ENCODE data around the gene DIS3L2.
"Not testable (repeated sequence)": the region's sequence is repeated elsewhere in the genome, so short reads cannot be mapped to it uniquely, and the experiment has no call there.

The DIS3L2 gene

DNA sequence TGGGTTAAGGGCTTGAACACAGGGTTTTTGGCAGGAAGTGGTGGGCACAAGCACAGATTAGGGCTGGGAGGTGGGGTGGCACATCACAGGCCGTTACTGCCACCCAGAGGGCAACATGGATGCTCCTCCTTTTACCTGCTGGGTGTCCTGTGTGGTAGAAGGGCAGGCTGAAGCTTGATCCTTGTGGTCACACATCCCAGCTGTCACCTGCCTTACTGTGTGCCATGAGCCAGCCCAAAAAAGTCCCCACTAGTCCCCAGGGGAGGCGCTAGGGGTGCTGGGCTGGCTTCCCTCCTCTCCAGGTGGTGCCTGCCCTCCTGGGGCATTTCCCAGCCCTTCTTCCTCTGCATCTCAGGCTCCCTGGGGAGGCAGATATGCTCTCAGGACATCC, 366.5 kb downstream of the DIS3L2 start:
- Histone ChIP-seq H3K4me1 (ENCODE audit: control insufficient read depth in 1 of 2, insufficient read depth in 2 of 2, low read length in 2 of 2) (peaks cover 0 to 3% of the 10 kb centered on the region in 2 donors), H3K27me3 (ENCODE audit: low read depth, low read length) (no peaks in the 10 kb centered on the region), H3K4me3 (ENCODE audit: low read depth in 1 of 2, low read length in 2 of 2) (no peak overlapping the region)

DNA sequence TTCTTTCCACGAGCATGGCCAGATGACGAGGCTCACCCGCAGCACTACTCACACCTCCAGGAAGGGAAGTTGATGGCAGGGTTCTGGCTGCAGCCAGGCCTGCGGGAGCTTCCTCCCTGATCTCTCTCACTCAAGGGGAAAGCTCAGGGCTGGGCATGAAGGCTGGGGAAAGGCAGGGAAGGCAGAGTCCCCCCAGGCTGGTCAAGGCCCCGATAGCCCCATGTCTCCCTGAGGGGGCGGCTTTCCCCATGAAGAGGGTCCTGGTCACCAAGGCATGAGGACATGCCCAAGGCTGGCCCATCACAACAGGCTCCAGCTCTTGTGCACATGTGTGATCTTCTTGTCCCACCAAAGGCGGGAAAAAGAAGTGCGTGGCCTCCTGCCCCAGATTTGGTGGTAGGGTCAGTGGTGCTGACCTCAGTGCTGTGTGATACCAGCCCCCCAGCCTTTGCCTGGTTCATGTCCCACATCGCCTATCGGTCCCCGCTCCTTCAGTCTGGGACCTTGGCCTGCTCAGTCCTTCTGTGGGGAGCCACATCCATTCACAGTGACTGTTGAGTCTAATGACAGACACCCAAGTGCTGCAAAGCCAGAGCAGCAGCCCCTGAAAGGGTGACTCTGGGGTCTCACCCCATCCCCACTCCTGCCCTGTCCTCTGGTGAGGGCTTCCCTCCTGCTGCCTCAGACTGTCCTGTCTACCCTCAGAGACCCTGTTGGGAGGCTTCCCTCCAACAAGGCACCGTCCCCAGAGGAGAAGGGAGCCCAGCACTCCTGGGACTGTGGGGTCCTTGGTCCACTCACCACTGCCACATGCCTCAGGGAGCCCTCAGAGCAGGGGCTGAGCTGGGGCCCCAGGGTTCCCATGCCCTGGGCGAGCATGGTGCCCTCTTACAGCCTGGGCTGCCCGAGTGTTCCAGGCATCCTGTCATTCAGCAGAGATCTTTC, 367.3 kb downstream of the DIS3L2 start:
- H3K4me3 ChIP-seq (ENCODE audit: low read depth in 1 of 2, low read length in 2 of 2), result no peak overlapping the region
- no peaks in the 10 kb centered on the region for H3K9me3 ChIP-seq (ENCODE audit: control insufficient read depth in 1 of 2, low read length in 2 of 2)
- H3K27ac ChIP-seq (ENCODE audit: low read length), result no peak overlapping the region
- H3K27me3 ChIP-seq (ENCODE audit: low read depth, low read length), result no peaks in the 10 kb centered on the region
- H3K36me3 ChIP-seq (ENCODE audit: control insufficient read depth in 1 of 2, insufficient read depth in 2 of 2, low read length in 2 of 2), result no peaks in the 10 kb centered on the region
- peaks cover 0 to 3% of the 10 kb centered on the region in 2 donors for H3K4me1 ChIP-seq (ENCODE audit: control insufficient read depth in 1 of 2, insufficient read depth in 2 of 2, low read length in 2 of 2)

More for the DNA sequence above, 366.5 kb downstream of the DIS3L2 start:
- Histone ChIP-seq H3K27ac (ENCODE audit: low read length) (no peak overlapping the region), H3K9me3 (ENCODE audit: control insufficient read depth in 1 of 2, low read length in 2 of 2) (no peaks in the 10 kb centered on the region), H3K36me3 (ENCODE audit: control insufficient read depth in 1 of 2, insufficient read depth in 2 of 2, low read length in 2 of 2) (no peaks in the 10 kb centered on the region)

DNA sequence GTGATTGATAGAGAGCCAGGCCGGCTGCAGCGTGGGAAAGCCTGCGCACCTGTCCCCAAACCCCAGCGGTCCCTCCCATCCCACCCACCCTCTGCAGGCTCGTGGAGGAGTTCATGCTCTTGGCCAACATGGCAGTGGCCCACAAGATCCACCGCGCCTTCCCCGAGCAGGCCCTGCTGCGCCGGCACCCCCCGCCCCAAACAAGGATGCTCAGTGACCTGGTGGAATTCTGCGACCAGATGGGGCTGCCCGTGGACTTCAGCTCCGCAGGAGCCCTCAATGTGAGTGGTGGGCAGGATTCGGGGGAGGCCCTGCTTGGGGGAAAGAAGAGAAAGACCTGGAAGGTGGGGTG, 368.2 kb downstream of the DIS3L2 start:
- Histone ChIP-seq H3K9me3 (ENCODE audit: control insufficient read depth in 1 of 2, low read length in 2 of 2) (no peaks in the 10 kb centered on the region), H3K4me3 (ENCODE audit: low read depth in 1 of 2, low read length in 2 of 2) (no peak overlapping the region), H3K36me3 (ENCODE audit: control insufficient read depth in 1 of 2, insufficient read depth in 2 of 2, low read length in 2 of 2) (peaks cover 0 to 7% of the 10 kb centered on the region in 2 donors), H3K27me3 (ENCODE audit: low read depth, low read length) (no peaks in the 10 kb centered on the region), H3K27ac (ENCODE audit: low read length) (no peak overlapping the region), H3K4me1 (ENCODE audit: control insufficient read depth in 1 of 2, insufficient read depth in 2 of 2, low read length in 2 of 2) (peaks cover 0 to 3% of the 10 kb centered on the region in 2 donors)

DNA sequence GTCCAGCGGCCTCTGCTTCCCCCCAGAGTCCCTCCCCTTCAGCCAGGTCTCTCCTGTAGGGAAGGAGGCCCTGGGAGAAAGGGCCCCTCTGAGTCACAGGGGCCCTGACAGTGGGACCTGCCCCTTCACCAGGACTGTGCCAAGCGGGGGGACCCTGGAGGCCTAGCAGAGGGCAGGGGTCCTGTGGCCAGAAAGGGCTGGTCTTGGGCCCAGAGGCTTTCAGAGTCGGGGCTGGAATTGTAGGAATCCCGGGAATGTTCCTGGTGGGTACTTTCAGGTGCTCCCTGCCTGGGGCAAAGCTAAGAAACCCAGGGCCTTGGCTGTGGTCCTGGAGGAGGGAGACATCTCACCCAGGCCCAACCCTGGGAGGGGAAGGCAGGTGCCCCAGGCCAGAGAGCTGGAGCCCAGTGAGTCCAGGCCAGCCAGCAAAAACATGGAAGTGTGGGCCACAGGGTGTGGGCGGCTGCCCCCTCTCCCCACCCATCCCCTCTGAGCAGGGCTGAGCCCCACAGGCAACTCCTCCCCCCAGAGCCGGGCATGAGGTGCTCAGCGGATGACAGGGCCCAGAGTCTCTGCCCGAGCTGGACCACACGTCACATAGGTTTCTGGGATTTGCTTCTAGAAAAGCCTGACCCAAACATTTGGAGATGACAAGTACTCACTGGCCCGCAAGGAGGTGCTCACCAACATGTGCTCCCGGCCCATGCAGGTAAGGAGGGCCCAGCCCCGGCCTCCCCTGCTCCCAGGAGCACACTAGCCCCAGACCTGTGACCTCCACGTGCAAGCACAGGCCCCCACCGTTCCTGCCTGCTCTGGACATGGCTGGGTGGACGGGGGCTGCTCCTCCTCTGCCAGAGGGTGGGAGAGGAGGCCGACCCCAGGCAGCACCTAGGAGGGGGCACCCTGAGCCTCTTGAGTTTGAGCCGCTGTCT, 368.8 kb downstream of the DIS3L2 start:
- H3K9me3 ChIP-seq (ENCODE audit: control insufficient read depth in 1 of 2, low read length in 2 of 2), result no peaks in the 10 kb centered on the region
- H3K36me3 ChIP-seq (ENCODE audit: control insufficient read depth in 1 of 2, insufficient read depth in 2 of 2, low read length in 2 of 2), result peaks cover 0 to 7% of the 10 kb centered on the region in 2 donors
- peaks cover 0 to 3% of the 10 kb centered on the region in 2 donors for H3K4me1 ChIP-seq (ENCODE audit: control insufficient read depth in 1 of 2, insufficient read depth in 2 of 2, low read length in 2 of 2)
- H3K4me3 ChIP-seq (ENCODE audit: low read depth in 1 of 2, low read length in 2 of 2), result no peak overlapping the region
- H3K27ac ChIP-seq (ENCODE audit: low read length), result no peak overlapping the region
- H3K27me3 ChIP-seq (ENCODE audit: low read depth, low read length), result no peaks in the 10 kb centered on the region

DNA sequence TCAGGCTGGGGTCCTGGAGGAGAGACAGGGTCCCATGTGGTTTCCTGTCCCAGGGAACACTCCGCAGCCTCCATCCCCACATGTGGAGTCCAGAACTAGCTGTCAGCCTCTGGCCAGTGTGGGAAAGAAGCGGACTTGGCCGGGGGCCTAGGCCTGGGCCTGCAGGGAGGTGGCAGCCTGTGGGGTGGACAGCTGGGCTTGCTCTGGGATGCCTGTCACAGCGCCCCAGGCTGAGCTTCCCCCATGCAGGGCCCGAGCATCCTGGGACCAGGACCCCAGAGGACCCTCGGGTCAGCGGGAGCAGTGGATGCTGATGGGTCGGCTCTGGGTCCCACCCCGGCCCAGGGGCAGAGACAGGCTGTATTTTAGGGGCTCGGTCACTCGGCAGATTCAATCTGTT, 369.5 kb downstream of the DIS3L2 start:
- H3K4me3 ChIP-seq (ENCODE audit: low read depth in 1 of 2, low read length in 2 of 2); H3K36me3 ChIP-seq (ENCODE audit: control insufficient read depth in 1 of 2, insufficient read depth in 2 of 2, low read length in 2 of 2); H3K27ac ChIP-seq (ENCODE audit: low read length); H3K27me3 ChIP-seq (ENCODE audit: low read depth, low read length); H3K9me3 ChIP-seq (ENCODE audit: control insufficient read depth in 1 of 2, low read length in 2 of 2); H3K4me1 ChIP-seq (ENCODE audit: control insufficient read depth in 1 of 2, insufficient read depth in 2 of 2, low read length in 2 of 2): not testable (repeated sequence)

DNA sequence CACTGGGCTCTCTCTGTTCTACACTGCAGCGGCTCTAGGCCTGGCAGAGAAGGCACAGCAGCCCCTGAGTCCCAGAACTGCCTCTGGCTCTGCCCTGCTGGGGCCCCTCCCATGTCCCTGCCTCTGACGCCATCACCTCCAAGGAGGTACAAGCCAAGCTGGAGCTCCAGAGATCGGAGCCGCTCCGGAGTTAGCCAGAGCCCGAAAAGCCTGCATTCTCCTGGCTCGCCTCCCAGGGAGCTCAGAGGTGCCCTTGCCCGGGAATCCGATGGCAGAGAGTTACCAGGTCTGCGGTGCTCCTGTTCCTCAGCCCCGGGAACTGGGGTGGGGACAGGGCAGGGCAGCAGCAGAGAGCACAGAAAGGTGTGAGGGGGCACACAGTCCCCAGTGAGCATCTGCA, 370.1 kb downstream of the DIS3L2 start:
- H3K4me1 ChIP-seq (ENCODE audit: control insufficient read depth in 1 of 2, insufficient read depth in 2 of 2, low read length in 2 of 2); H3K27me3 ChIP-seq (ENCODE audit: low read depth, low read length); H3K27ac ChIP-seq (ENCODE audit: low read length); H3K9me3 ChIP-seq (ENCODE audit: control insufficient read depth in 1 of 2, low read length in 2 of 2); H3K4me3 ChIP-seq (ENCODE audit: low read depth in 1 of 2, low read length in 2 of 2): not testable (repeated sequence)
- H3K36me3 ChIP-seq (ENCODE audit: control insufficient read depth in 1 of 2, insufficient read depth in 2 of 2, low read length in 2 of 2), result peaks cover 0 to 13% of the 10 kb centered on the region in 2 donors

DNA sequence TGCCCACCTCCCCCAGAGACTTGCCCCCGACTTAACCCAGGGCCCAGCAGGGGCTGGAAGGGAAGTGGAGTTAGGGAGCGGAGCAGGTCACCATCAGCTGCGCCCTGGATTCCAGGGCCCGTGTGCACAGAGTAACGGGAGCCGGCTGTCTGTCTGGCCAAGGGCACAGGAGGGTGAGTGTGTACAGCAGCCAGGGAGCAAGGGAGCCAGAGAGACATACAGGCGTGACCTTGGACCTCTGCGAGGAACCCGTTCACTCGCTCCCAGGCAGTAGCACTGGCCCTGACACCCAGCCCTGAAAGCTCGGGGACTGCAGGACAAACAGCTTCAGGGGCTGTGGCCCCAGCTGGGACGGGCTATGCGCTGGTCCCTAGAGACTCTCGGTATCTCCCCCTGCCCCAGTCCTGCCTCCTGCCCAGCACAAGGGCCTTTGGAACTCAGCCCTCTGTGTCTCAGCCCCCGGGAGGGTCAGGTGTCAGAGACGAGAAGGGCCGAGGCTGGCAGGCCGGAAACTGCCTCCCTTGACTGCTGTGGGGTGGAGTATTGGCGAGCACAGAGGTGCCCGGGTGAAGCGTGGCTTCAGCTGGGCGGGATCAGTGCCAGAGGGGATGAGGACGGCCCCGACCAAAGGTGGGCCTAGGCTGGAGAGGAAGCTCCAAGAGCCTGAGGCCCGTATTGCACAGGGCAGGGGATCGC, 370.9 kb downstream of the DIS3L2 start:
- not testable (repeated sequence) for H3K27me3 ChIP-seq (ENCODE audit: low read depth, low read length); H3K27ac ChIP-seq (ENCODE audit: low read length); H3K4me1 ChIP-seq (ENCODE audit: control insufficient read depth in 1 of 2, insufficient read depth in 2 of 2, low read length in 2 of 2); H3K4me3 ChIP-seq (ENCODE audit: low read depth in 1 of 2, low read length in 2 of 2); H3K9me3 ChIP-seq (ENCODE audit: control insufficient read depth in 1 of 2, low read length in 2 of 2)
- H3K36me3 ChIP-seq (ENCODE audit: control insufficient read depth in 1 of 2, insufficient read depth in 2 of 2, low read length in 2 of 2), result peaks cover 0 to 17% of the 10 kb centered on the region in 2 donors

DNA sequence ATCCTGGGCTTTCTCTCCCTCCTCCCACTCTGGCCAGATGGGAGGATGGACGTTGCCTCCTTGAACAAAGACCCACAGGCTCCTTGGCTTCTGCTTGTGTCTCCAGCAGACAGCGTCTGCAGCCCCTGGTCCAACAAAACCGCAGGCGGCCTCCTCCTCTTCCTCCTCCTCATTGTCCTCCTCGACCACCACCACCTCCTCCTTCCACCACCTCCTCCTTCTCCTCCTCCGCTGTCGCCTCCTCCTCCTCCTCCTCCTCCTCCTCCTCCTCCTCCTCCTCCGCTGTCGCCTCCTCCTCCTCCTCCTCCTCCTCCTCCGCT, 371.4 kb downstream of the DIS3L2 start:
- Histone ChIP-seq H3K36me3 (ENCODE audit: control insufficient read depth in 1 of 2, insufficient read depth in 2 of 2, low read length in 2 of 2) (peaks cover 0 to 17% of the 10 kb centered on the region in 2 donors), H3K4me3 (ENCODE audit: low read depth in 1 of 2, low read length in 2 of 2) (no peak overlapping the region), H3K27me3 (ENCODE audit: low read depth, low read length) (no peaks in the 10 kb centered on the region), H3K27ac (ENCODE audit: low read length) (no peak overlapping the region), H3K9me3 (ENCODE audit: control insufficient read depth in 1 of 2, low read length in 2 of 2) (no peaks in the 10 kb centered on the region), H3K4me1 (ENCODE audit: control insufficient read depth in 1 of 2, insufficient read depth in 2 of 2, low read length in 2 of 2) (peaks cover 0 to 3% of the 10 kb centered on the region in 2 donors)

DNA sequence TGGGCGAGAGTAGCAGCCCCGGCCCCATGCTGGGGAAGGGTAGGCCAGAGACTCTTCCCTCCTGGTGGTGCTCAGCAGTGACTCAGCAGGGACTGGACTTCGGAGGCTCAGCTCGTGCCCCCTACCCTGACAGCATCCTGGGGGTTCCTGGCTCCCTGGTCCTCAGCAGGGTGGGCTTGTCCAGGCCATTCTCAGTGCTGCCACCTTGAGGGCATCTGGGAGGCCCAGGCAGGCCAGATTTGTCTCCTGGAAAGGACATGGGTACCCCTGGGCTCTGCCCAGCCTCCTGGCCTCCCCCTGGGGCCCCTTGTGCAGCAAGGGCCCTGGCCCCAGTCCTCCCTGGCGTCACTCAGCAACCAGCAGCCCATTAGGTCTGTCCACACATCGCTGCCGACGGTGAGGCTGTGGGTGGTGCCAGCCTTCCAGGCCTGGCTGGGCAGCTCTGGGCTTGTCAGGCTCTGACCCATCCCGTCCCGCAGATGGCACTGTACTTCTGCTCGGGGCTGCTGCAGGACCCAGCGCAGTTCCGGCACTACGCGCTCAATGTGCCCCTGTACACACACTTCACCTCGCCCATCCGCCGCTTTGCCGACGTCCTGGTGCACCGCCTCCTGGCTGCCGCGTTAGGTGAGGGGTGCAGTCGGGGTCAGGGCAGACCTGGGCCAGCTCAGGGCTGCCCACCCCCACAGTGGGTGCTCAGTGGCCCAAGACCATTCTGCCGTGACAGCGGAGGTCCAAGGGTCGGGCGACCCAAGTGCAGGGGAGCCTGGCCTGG, 372.0 kb downstream of the DIS3L2 start:
- Histone ChIP-seq H3K36me3 (ENCODE audit: control insufficient read depth in 1 of 2, insufficient read depth in 2 of 2, low read length in 2 of 2) (peaks cover 0 to 17% of the 10 kb centered on the region in 2 donors), H3K9me3 (ENCODE audit: control insufficient read depth in 1 of 2, low read length in 2 of 2) (no peaks in the 10 kb centered on the region), H3K27me3 (ENCODE audit: low read depth, low read length) (no peaks in the 10 kb centered on the region), H3K4me3 (ENCODE audit: low read depth in 1 of 2, low read length in 2 of 2) (no peak overlapping the region), H3K27ac (ENCODE audit: low read length) (no peak overlapping the region), H3K4me1 (ENCODE audit: control insufficient read depth in 1 of 2, insufficient read depth in 2 of 2, low read length in 2 of 2) (peaks cover 0 to 3% of the 10 kb centered on the region in 2 donors)

DNA sequence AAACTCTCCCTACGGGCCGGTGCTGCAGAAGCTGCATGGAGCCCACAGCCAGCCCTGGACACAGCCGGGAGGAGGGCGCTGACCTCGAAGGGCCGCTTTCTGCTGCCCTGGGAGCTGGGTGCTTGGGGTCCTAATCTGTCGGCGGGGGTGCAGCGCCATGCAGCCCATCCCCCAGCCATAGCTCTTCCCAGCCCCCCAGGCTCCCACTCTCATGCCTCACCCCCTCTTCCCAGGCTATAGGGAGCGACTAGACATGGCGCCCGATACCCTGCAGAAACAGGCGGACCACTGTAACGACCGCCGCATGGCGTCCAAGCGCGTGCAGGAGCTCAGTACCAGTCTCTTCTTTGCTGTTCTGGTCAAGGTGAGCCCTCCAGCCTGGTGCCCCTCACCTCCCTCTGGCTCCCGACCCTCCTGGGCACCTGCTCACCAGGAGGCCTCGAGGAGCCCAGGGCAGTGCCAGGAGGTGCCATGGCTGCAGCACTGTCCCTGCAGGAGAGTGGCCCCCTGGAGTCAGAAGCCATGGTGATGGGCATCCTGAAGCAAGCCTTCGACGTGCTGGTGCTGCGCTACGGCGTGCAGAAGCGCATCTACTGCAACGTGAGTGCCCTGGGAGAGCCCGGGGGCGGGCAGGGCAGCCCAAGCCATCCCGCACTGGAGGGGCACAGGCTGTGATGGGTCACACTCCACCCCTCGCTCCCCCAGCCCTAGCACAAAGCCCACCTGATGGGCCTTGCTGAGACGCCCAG, 372.8 kb downstream of the DIS3L2 start:
- not testable (repeated sequence) for H3K27ac ChIP-seq (ENCODE audit: low read length); H3K9me3 ChIP-seq (ENCODE audit: control insufficient read depth in 1 of 2, low read length in 2 of 2); H3K4me3 ChIP-seq (ENCODE audit: low read depth in 1 of 2, low read length in 2 of 2); H3K27me3 ChIP-seq (ENCODE audit: low read depth, low read length); H3K4me1 ChIP-seq (ENCODE audit: control insufficient read depth in 1 of 2, insufficient read depth in 2 of 2, low read length in 2 of 2)
- H3K36me3 ChIP-seq (ENCODE audit: control insufficient read depth in 1 of 2, insufficient read depth in 2 of 2, low read length in 2 of 2), result peaks cover 0 to 17% of the 10 kb centered on the region in 2 donors

Data from muscle layer of duodenum (tissue), 2 donors.